Liver (tissue), 3 donors: ENCODE measurements around the gene L3MBTL1.

ENCODE experiments used
- CTCF ChIP-seq: fragments of 150-350 bp; IDR thresholded peaks from 2 replicates; pipeline ENCODE4 v1.5.1; 2017; ENCODE audit warnings: improper control_type of control experiment, low read depth, low read length; ENCODE audit not compliant: missing input control
- TAF1 ChIP-seq: conservative IDR thresholded peaks from 2 replicates; pipeline ENCODE4 v1.6.1; 2016; ENCODE audit warnings: antibody characterized with exemption, mild to moderate bottlenecking
- donor health status: healthy.
- donor health status: healthy.

GRCh38 chr20:43525021-43525420 lies 17.5 kb downstream of the L3MBTL1 start:
- no peak for TF ChIP-seq CTCF
- no peak for TF ChIP-seq TAF1
